Adipocyte (in vitro differentiated cells): Measurements from ENCODE around the gene TMEM154.

ENCODE experiments used
- DNase-seq: peaks from one replicate; pipeline ENCODE4 v3.0.0-alpha.2; 2015; ENCODE audit warnings: low read depth
- H3K27me3 ChIP-seq: replicated peaks from 2 replicates; pipeline ENCODE4 v1.7.0; 2013; ENCODE audit warnings: mild to moderate bottlenecking, low read length, moderate library complexity; ENCODE audit not compliant: control insufficient read depth, insufficient read depth
- H3K36me3 ChIP-seq: 2 replicates; pipeline ENCODE4 v1.7.0; 2013; ENCODE audit warnings: low read length, mild to moderate bottlenecking, moderate library complexity; ENCODE audit not compliant: control insufficient read depth, insufficient read depth, severe bottlenecking
- H3K4me1 ChIP-seq: 2 replicates; pipeline ENCODE4 v1.7.0; 2013; ENCODE audit warnings: mild to moderate bottlenecking, low read length, moderate library complexity; ENCODE audit not compliant: control insufficient read depth, insufficient read depth
- H3K4me3 ChIP-seq: 2 replicates; pipeline ENCODE4 v1.7.0; 2013; ENCODE audit warnings: mild to moderate bottlenecking, low read length, moderate library complexity
- H3K9ac ChIP-seq: 2 replicates; pipeline ENCODE4 v1.7.0; 2013; ENCODE audit warnings: mild to moderate bottlenecking, low read length, moderate library complexity
- H3K9me3 ChIP-seq: 2 replicates; pipeline ENCODE4 v1.7.0; 2013; ENCODE audit warnings: mild to moderate bottlenecking, low read length, moderate library complexity; ENCODE audit not compliant: control insufficient read depth

Gene TMEM154

DNA sequence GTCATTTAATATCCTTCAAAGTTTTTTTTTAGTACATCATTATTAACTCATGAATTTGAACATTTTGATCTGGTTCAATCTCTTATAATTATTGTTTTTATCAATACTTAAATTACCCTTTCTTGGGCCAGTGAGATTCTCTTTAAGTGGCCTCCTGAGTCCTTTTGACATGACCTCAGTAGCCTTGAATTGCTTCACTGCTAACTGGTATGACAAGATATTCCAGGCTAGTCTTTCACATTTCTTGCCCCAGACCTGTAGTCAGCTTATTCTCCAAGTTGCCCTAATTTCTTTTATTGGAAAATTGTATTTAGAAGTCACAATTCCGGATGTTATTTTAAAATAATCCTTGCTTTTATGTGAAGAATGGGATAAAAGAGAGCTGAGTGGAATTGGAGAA, 108.5 kb downstream of the TMEM154 start:
- H3K4me3 ChIP-seq, result no peak overlapping the region
- no peaks in the 10 kb centered on the region for H3K27me3 ChIP-seq
- DNase-seq, result no peak

More for the DNA sequence above, 108.5 kb downstream of the TMEM154 start:
- no peak overlapping the region for H3K9ac ChIP-seq
- no peaks in the 10 kb centered on the region for H3K36me3 ChIP-seq
- no peaks in the 10 kb centered on the region for H3K9me3 ChIP-seq
- peaks cover 4% of the 10 kb centered on the region for H3K4me1 ChIP-seq
